ENCODE data around the gene SLC35A4.

The SLC35A4 gene

GRCh38 chr5:140550147-140551079, 14.2 kb upstream of the SLC35A4 start:
- Mint-ChIP-seq H3K4me3 (no peak overlapping the region), H3K9me3 (no peaks in the 10 kb centered on the region), H3K27me3 (no peaks in the 10 kb centered on the region), H3K4me1 (ENCODE audit: low read depth) (peaks cover 75% of the 10 kb centered on the region), H3K27ac (peak overlapping the region; percentile 94), H3K36me3 (ENCODE audit: low read depth) (peaks cover 73% of the 10 kb centered on the region)
- intact Hi-C loops (cut with micrococcal nuclease): no loop called here

- intact Hi-C loops (cut with micrococcal nuclease): no loop called here
- H3K4me1 Mint-ChIP-seq (ENCODE audit: low read depth): peaks cover 75% of the 10 kb centered on the region
- H3K36me3 Mint-ChIP-seq (ENCODE audit: low read depth): peaks cover 71% of the 10 kb centered on the region
- no peaks in the 10 kb centered on the region for H3K27me3 Mint-ChIP-seq
- no peaks in the 10 kb centered on the region for H3K9me3 Mint-ChIP-seq
- H3K27ac Mint-ChIP-seq: no peak overlapping the region
- H3K4me3 Mint-ChIP-seq: no peak overlapping the region
Observed at GRCh38 chr5:140551872-140552271, 12.8 kb upstream of the SLC35A4 start.

- peak overlapping the region; percentile 39 for H3K27ac Mint-ChIP-seq
- no peaks in the 10 kb centered on the region for H3K27me3 Mint-ChIP-seq
- no peaks in the 10 kb centered on the region for H3K9me3 Mint-ChIP-seq
- H3K4me1 Mint-ChIP-seq (ENCODE audit: low read depth): peaks cover 68% of the 10 kb centered on the region
- H3K4me3 Mint-ChIP-seq: no peak overlapping the region
- intact Hi-C loops (cut with micrococcal nuclease): no loop called here
- H3K36me3 Mint-ChIP-seq (ENCODE audit: low read depth): peaks cover 70% of the 10 kb centered on the region
Observed at GRCh38 chr5:140553657-140554056, 11.0 kb upstream of the SLC35A4 start.

GRCh38 chr5:140554454-140554853, 10.2 kb upstream of the SLC35A4 start:
- H3K27me3 Mint-ChIP-seq: no peaks in the 10 kb centered on the region
- peaks cover 66% of the 10 kb centered on the region for H3K4me1 Mint-ChIP-seq (ENCODE audit: low read depth)
- H3K36me3 Mint-ChIP-seq (ENCODE audit: low read depth): peaks cover 62% of the 10 kb centered on the region
- H3K9me3 Mint-ChIP-seq: no peaks in the 10 kb centered on the region
- H3K27ac Mint-ChIP-seq: no peak overlapping the region
- H3K4me3 Mint-ChIP-seq: no peak overlapping the region
- intact Hi-C loops (cut with micrococcal nuclease): no loop called here

GRCh38 chr5:140555747-140556312, 8.8 kb upstream of the SLC35A4 start:
- Mint-ChIP-seq H3K27ac (peak overlapping the region; percentile 94), H3K9me3 (no peaks in the 10 kb centered on the region), H3K4me1 (ENCODE audit: low read depth) (peaks cover 60% of the 10 kb centered on the region), H3K27me3 (no peaks in the 10 kb centered on the region), H3K36me3 (ENCODE audit: low read depth) (peaks cover 62% of the 10 kb centered on the region), H3K4me3 (peak overlapping the region; percentile 33)
- intact Hi-C loops (cut with micrococcal nuclease): no loop called here

GRCh38 chr5:140556438-140556837, 8.2 kb upstream of the SLC35A4 start:
- Mint-ChIP-seq H3K27ac (peak overlapping the region; percentile 94), H3K36me3 (ENCODE audit: low read depth) (peaks cover 62% of the 10 kb centered on the region), H3K27me3 (no peaks in the 10 kb centered on the region), H3K4me3 (peak overlapping the region; percentile 82), H3K9me3 (no peaks in the 10 kb centered on the region), H3K4me1 (ENCODE audit: low read depth) (peaks cover 60% of the 10 kb centered on the region)
- intact Hi-C loops (cut with micrococcal nuclease): no loop called here

GRCh38 chr5:140557136-140557805, 7.4 kb upstream of the SLC35A4 start, which contains the start of gene SRA1:
Gene SRA1 (minus strand): TSS chr5:140557473. CDS start chr5:140557452, 21 bp downstream.
- Mint-ChIP-seq H3K4me3 (peak within 1 kb of the TSS; percentile 82), H3K27me3 (no peaks in the 10 kb centered on the region), H3K27ac (peak within 1 kb of the TSS; percentile 94), H3K4me1 (ENCODE audit: low read depth) (peaks cover 60% of the 10 kb centered on the region), H3K36me3 (ENCODE audit: low read depth) (peaks cover 60% of the 10 kb centered on the region), H3K9me3 (no peaks in the 10 kb centered on the region)
- intact Hi-C loops (cut with micrococcal nuclease): loop anchor here (1.0 kb wide), 1 partner anchor 8 kb away; no protein-coding TSS in a partner anchor

- H3K4me1 Mint-ChIP-seq (ENCODE audit: low read depth): peaks cover 58% of the 10 kb centered on the region
- H3K4me3 Mint-ChIP-seq: peak overlapping the region; percentile 82
- no peaks in the 10 kb centered on the region for H3K9me3 Mint-ChIP-seq
- H3K36me3 Mint-ChIP-seq (ENCODE audit: low read depth): peaks cover 56% of the 10 kb centered on the region
- peak overlapping the region; percentile 94 for H3K27ac Mint-ChIP-seq
- H3K27me3 Mint-ChIP-seq: no peaks in the 10 kb centered on the region
- intact Hi-C loops (cut with micrococcal nuclease): loop anchor here (1.0 kb wide), 1 partner anchor 9 kb away; no protein-coding TSS in a partner anchor
Observed at GRCh38 chr5:140557965-140558364, 6.7 kb upstream of the SLC35A4 start.

- H3K36me3 Mint-ChIP-seq (ENCODE audit: low read depth): peaks cover 51% of the 10 kb centered on the region
- H3K4me3 Mint-ChIP-seq: no peak overlapping the region
- H3K9me3 Mint-ChIP-seq: no peaks in the 10 kb centered on the region
- peak overlapping the region; percentile 94 for H3K27ac Mint-ChIP-seq
- no peaks in the 10 kb centered on the region for H3K27me3 Mint-ChIP-seq
- intact Hi-C loops (cut with micrococcal nuclease): no loop called here
- H3K4me1 Mint-ChIP-seq (ENCODE audit: low read depth): peaks cover 57% of the 10 kb centered on the region
Observed at GRCh38 chr5:140558542-140558941, 6.1 kb upstream of the SLC35A4 start.

GRCh38 chr5:140560227-140560626, 4.4 kb upstream of the SLC35A4 start:
- intact Hi-C loops (cut with micrococcal nuclease): no loop called here
- Mint-ChIP-seq H3K27me3 (no peaks in the 10 kb centered on the region), H3K27ac (no peak overlapping the region), H3K4me3 (no peak overlapping the region), H3K9me3 (no peaks in the 10 kb centered on the region), H3K4me1 (ENCODE audit: low read depth) (peaks cover 52% of the 10 kb centered on the region), H3K36me3 (ENCODE audit: low read depth) (peaks cover 42% of the 10 kb centered on the region)

- H3K27me3 Mint-ChIP-seq: no peaks in the 10 kb centered on the region
- no peak overlapping the region for H3K4me3 Mint-ChIP-seq
- H3K36me3 Mint-ChIP-seq (ENCODE audit: low read depth): peaks cover 50% of the 10 kb centered on the region
- intact Hi-C loops (cut with micrococcal nuclease): no loop called here
- no peak overlapping the region for H3K27ac Mint-ChIP-seq
- H3K4me1 Mint-ChIP-seq (ENCODE audit: low read depth): peaks cover 55% of the 10 kb centered on the region
- H3K9me3 Mint-ChIP-seq: no peaks in the 10 kb centered on the region
Observed at GRCh38 chr5:140561753-140562523, 2.7 kb upstream of the SLC35A4 start.

- Mint-ChIP-seq H3K27me3 (no peaks in the 10 kb centered on the region), H3K27ac (peak overlapping the region; percentile 97), H3K4me3 (peak overlapping the region; percentile 96), H3K36me3 (ENCODE audit: low read depth) (peaks cover 67% of the 10 kb centered on the region), H3K9me3 (no peaks in the 10 kb centered on the region), H3K4me1 (ENCODE audit: low read depth) (peaks cover 60% of the 10 kb centered on the region)
- intact Hi-C loops (cut with micrococcal nuclease): no loop called here
Observed at GRCh38 chr5:140563596-140563995, 1.0 kb upstream of the SLC35A4 start.

GRCh38 chr5:140565024-140565779, 574 bp downstream of the SLC35A4 start:
- H3K4me3 Mint-ChIP-seq: peak overlapping the region; percentile 96
- peak overlapping the region; percentile 97 for H3K27ac Mint-ChIP-seq
- H3K36me3 Mint-ChIP-seq (ENCODE audit: low read depth): peaks cover 65% of the 10 kb centered on the region
- H3K4me1 Mint-ChIP-seq (ENCODE audit: low read depth): peaks cover 67% of the 10 kb centered on the region
- intact Hi-C loops (cut with micrococcal nuclease): loop anchor here (2.0 kb wide), 1 partner anchor 74 kb away; the partner anchor contains the start of gene TMCO6
- H3K27me3 Mint-ChIP-seq: no peaks in the 10 kb centered on the region
- H3K9me3 Mint-ChIP-seq: no peaks in the 10 kb centered on the region

Data from dendritic cell treated with granulocyte-macrophage colony-stimulating factor and Interleukin-4, amounts not matched to agents 40 ng/mL and 50 ng/mL, for 4 days (primary cell).